Thymus (tissue), 11 donors: ENCODE data around the gene NTHL1. TPM values are rescaled to one million over a fixed set of nuclear protein-coding genes. Genes with fewer than 3 reads are reported as not detected.
A peak's percentile ranks its signal among the peaks of the same experiment; 100 is the strongest.

ENCODE experiments used
- DNase-seq, 9 donors: peaks; one replicate each; pipeline ENCODE4 v3.0.0-alpha.2; 2013; ENCODE audit warnings: low spot score in 9 of 9, low read depth in 6 of 9, missing footprints in 1 of 9
- H3K27ac ChIP-seq, 2 donors: one replicate each; pipeline ENCODE4 v1.5.1; 2013; ENCODE audit warnings: control low read depth in 1 of 2, low read depth in 1 of 2, low read length in 1 of 2, mild to moderate bottlenecking in 1 of 2, moderate library complexity in 1 of 2
- H3K27me3 ChIP-seq, 2 donors: one replicate each; pipeline ENCODE4 v1.5.1; 2013; ENCODE audit warnings: low read length in 1 of 2; ENCODE audit not compliant: control insufficient read depth in 2 of 2, insufficient read depth in 1 of 2
- H3K36me3 ChIP-seq, 2 donors: one replicate each; pipeline ENCODE4 v1.5.1; 2013; ENCODE audit warnings: low read length in 1 of 2, mild to moderate bottlenecking in 1 of 2, moderate library complexity in 1 of 2; ENCODE audit not compliant: control insufficient read depth in 2 of 2, insufficient read depth in 2 of 2
- H3K4me1 ChIP-seq, 2 donors: one replicate each; pipeline ENCODE4 v1.5.1; 2013; ENCODE audit warnings: low read length in 2 of 2; ENCODE audit not compliant: control insufficient read depth in 2 of 2, insufficient read depth in 2 of 2
- H3K4me3 ChIP-seq, 2 donors: one replicate each; pipeline ENCODE4 v1.5.1; 2013; ENCODE audit warnings: low read length in 2 of 2, control low read depth in 1 of 2, mild to moderate bottlenecking in 1 of 2
- H3K9me3 ChIP-seq, 2 donors: one replicate each; pipeline ENCODE4 v1.5.1; 2013; ENCODE audit warnings: low read length in 1 of 2, mild to moderate bottlenecking in 1 of 2; ENCODE audit not compliant: control insufficient read depth in 2 of 2, insufficient read depth in 1 of 2
- WGBS: extraction: QIAGEN DNeasy Blood & Tissue Kit; methylation state at CpG from one replicate; pipeline ENCODE4 v1.1.7; 2013; 5-methylcytosine and 5-hydroxymethylcytosine counted together
- polyA plus RNA-seq: library from polyadenylated mRNA; stranded (reverse); fragments of 200-250 nt; gene quantifications from one replicate; pipeline ENCODE4 v1.2.3, GENCODE V29; 2013
- total RNA-seq: library from RNA; stranded (reverse); fragments of 120-200 nt; gene quantifications from one replicate; pipeline ENCODE4 v1.2.4, GENCODE V29; 2013
- donor health status: healthy.

NTHL1 gene
- total and polyA plus RNA-seq, 2 donors, result 32.7 TPM

DNA sequence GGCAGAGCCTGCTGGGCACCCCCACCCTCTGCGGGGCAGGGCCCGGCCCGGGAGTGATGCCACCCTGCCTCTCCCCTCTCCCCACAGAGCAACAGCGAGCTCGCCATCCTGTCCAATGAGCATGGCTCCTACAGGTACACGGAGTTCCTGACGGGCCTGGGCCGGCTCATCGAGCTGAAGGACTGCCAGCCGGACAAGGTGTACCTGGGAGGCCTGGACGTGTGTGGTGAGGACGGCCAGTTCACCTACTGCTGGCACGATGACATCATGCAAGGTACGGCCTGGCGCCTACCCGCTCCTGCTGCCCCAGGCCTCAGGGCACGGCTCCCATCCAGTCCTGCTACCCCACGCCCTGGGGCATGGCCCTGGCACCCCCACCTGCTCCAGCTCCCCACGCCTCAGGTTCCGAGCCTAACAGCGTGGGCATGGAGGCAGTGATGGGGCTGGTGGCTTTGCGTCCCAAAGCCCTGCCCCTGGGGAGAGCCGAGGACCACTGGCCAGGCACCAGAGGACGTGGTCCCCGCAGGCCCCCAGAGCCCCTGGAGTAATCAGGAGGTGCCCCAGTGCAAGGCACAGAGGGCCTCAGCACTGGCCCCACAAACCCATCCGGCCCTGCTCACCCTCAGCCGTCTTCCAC is 38.6 kb upstream of the NTHL1 start:
- H3K9me3 ChIP-seq, result no peaks in the 10 kb centered on the region
- H3K36me3 ChIP-seq, result peaks cover 71 to 95% of the 10 kb centered on the region in 2 donors
- no peak overlapping the region for H3K4me3 ChIP-seq
- no peak for DNase-seq
- 98% methylated on average over 27 of the region's 27 CpGs for WGBS
- no peaks in the 10 kb centered on the region for H3K27me3 ChIP-seq
- no peak overlapping the region for H3K27ac ChIP-seq
- H3K4me1 ChIP-seq, result peaks cover 0 to 33% of the 10 kb centered on the region in 2 donors

DNA sequence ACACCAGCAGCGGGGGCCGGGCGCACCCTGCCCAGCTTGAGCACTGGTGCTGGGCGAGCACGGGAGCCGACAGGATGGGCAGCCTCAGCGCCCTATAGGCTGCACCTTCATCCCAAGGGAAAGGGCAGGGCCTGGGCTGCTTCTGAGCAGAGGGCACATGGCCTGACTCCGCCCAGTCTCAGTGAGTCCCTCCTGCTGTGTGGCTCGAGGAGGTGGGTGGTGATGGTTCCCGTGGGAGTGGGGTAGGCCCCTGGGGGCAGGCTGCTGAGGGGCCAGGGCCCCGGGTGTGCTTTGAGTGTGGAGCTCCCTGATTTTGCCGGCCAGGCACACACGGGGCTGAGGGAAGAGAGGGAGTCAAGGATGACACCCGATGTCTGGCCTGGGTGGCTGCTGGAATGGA is 38.0 kb upstream of the NTHL1 start:
- DNase-seq, result no peak
- Histone ChIP-seq H3K27ac (no peak overlapping the region), H3K27me3 (no peaks in the 10 kb centered on the region), H3K9me3 (no peaks in the 10 kb centered on the region), H3K4me1 (peaks cover 0 to 35% of the 10 kb centered on the region in 2 donors), H3K4me3 (no peak overlapping the region), H3K36me3 (peaks cover 76 to 97% of the 10 kb centered on the region in 2 donors)
- WGBS, result 95% methylated on average over 14 of the region's 14 CpGs

- DNase-seq, result no peak
- 97% methylated on average over 29 of the region's 29 CpGs for WGBS
- H3K9me3 ChIP-seq, result no peaks in the 10 kb centered on the region
- no peak overlapping the region for H3K27ac ChIP-seq
- no peak overlapping the region for H3K4me3 ChIP-seq
- H3K4me1 ChIP-seq, result peaks cover 0 to 35% of the 10 kb centered on the region in 2 donors
- H3K27me3 ChIP-seq, result no peaks in the 10 kb centered on the region
- peaks cover 74 to 95% of the 10 kb centered on the region in 2 donors for H3K36me3 ChIP-seq
Observed at GRCh38 chr16:2084895-2085625, 37.4 kb upstream of the NTHL1 start.

- Histone ChIP-seq H3K4me1 (peaks cover 0 to 35% of the 10 kb centered on the region in 2 donors), H3K27me3 (no peaks in the 10 kb centered on the region), H3K36me3 (peaks cover 70 to 95% of the 10 kb centered on the region in 2 donors), H3K9me3 (no peaks in the 10 kb centered on the region), H3K27ac (no peak overlapping the region), H3K4me3 (no peak overlapping the region)
- 96% methylated on average over 44 of the region's 44 CpGs for WGBS
- DNase-seq, result no peak
Observed at GRCh38 chr16:2083876-2084780, 36.5 kb upstream of the NTHL1 start.

GRCh38 chr16:2083409-2083808 is 35.8 kb upstream of the NTHL1 start:
- H3K36me3 ChIP-seq, result peaks cover 67 to 95% of the 10 kb centered on the region in 2 donors
- 94% methylated on average over 19 of the region's 19 CpGs for WGBS
- no peaks in the 10 kb centered on the region for H3K9me3 ChIP-seq
- peak overlapping the region in 1 of 2 donors; percentile 48 for H3K27ac ChIP-seq
- H3K4me3 ChIP-seq, result no peak overlapping the region
- DNase-seq, result no peak
- H3K27me3 ChIP-seq, result no peaks in the 10 kb centered on the region
- peaks cover 0 to 39% of the 10 kb centered on the region in 2 donors for H3K4me1 ChIP-seq

DNA sequence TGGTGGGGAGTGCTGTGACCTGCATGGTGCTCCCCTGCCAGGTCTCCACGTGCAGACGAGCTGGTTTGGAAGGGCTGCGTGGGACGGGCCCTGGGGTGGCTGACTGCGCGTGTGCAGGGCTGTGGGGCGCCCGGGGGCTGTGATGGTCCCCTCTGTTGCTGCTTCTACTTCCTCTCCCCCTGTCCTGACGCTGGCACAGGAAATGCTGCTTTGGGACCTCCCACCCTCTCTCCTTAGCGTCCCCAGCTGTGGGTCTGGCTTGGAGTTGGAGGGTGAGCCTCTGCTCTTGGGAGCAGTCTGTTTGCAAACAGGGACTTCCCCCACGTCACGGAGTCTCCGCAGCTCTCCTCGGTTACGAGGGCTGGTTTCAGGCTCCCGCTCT is 35.3 kb upstream of the NTHL1 start:
- Histone ChIP-seq H3K9me3 (no peaks in the 10 kb centered on the region), H3K4me1 (peaks cover 0 to 39% of the 10 kb centered on the region in 2 donors), H3K27me3 (no peaks in the 10 kb centered on the region), H3K36me3 (peaks cover 63 to 92% of the 10 kb centered on the region in 2 donors), H3K27ac (peak overlapping the region in 1 of 2 donors; percentile 48), H3K4me3 (no peak overlapping the region)
- DNase-seq, result peak; percentile 9 to 78 (median 35)
- WGBS, result 73% methylated on average over 16 of the region's 16 CpGs

GRCh38 chr16:2082171-2082982 is 34.7 kb upstream of the NTHL1 start:
- Histone ChIP-seq H3K27ac (peak overlapping the region; percentile 38 to 48), H3K36me3 (peaks cover 62 to 92% of the 10 kb centered on the region in 2 donors), H3K27me3 (no peaks in the 10 kb centered on the region), H3K4me1 (peaks cover 0 to 39% of the 10 kb centered on the region in 2 donors), H3K4me3 (no peak overlapping the region), H3K9me3 (no peaks in the 10 kb centered on the region)
- 95% methylated on average over 32 of the region's 32 CpGs for WGBS
- no peak for DNase-seq

GRCh38 chr16:2081201-2082084 is 33.8 kb upstream of the NTHL1 start:
- Histone ChIP-seq H3K4me3 (no peak overlapping the region), H3K27me3 (no peaks in the 10 kb centered on the region), H3K4me1 (peaks cover 0 to 39% of the 10 kb centered on the region in 2 donors), H3K36me3 (peaks cover 60 to 91% of the 10 kb centered on the region in 2 donors), H3K9me3 (no peaks in the 10 kb centered on the region), H3K27ac (peak overlapping the region in 1 of 2 donors; percentile 17)
- DNase-seq, result no peak
- 94% methylated on average over 35 of the region's 35 CpGs for WGBS
